CD8-positive, alpha-beta memory T cell (primary cell): ENCODE results near the gene GOLIM4. TPM values are rescaled to one million over a fixed set of nuclear protein-coding genes. Genes with fewer than 3 reads are reported as not detected.

Source experiments
- CTCF ChIA-PET: fragments of 350-600 bp; sonication (Branson Sonifier 250); formaldehyde crosslinking; loops from one replicate; lab custom pipeline; 2021; ENCODE audit warnings: antibody characterized with exemption; lab: Charles Lee
- POLR2A ChIA-PET: fragments of 350-600 bp; sonication (Branson Sonifier 250); formaldehyde crosslinking; loops from one replicate; lab custom pipeline; 2021; ENCODE audit warnings: antibody characterized with exemption; lab: Charles Lee
- DNase-seq, 5 donors: peaks; one replicate each; pipeline versions ENCODE4 v3.0.0 to v3.0.0-alpha.2; 2020 to 2022; ENCODE audit warnings: mixed read lengths in 1 of 5
- H3K27ac ChIP-seq: one replicate; pipeline ENCODE4 v1.7.0; 2013; ENCODE audit warnings: low read depth, mild to moderate bottlenecking, low read length, moderate library complexity
- H3K27me3 ChIP-seq: 2 replicates; pipeline ENCODE4 v1.7.0; 2013; ENCODE audit warnings: low read length, mild to moderate bottlenecking; ENCODE audit not compliant: insufficient read depth, poor library complexity, severe bottlenecking
- H3K36me3 ChIP-seq: 2 replicates; pipeline ENCODE4 v1.7.0; 2013; ENCODE audit warnings: mild to moderate bottlenecking, low read length, moderate library complexity; ENCODE audit not compliant: insufficient read depth
- H3K4me1 ChIP-seq: 2 replicates; pipeline ENCODE4 v1.7.0; 2013; ENCODE audit warnings: mild to moderate bottlenecking, low read length, moderate library complexity; ENCODE audit not compliant: insufficient read depth
- H3K4me3 ChIP-seq: 2 replicates; pipeline ENCODE4 v1.7.0; 2013; ENCODE audit warnings: mild to moderate bottlenecking, low read length
- H3K9me3 ChIP-seq: 2 replicates; pipeline ENCODE4 v1.7.0; 2013; ENCODE audit warnings: mild to moderate bottlenecking, low read length
- H3K27ac Mint-ChIP-seq, 8 donors: one replicate each; pipeline ENCODE4 v1.8.0; 2020 to 2021; ENCODE audit warnings: mixed read lengths in 8 of 8, mild to moderate bottlenecking in 6 of 8, inconsistent platforms in 3 of 8, moderate library complexity in 3 of 8
- H3K27me3 Mint-ChIP-seq, 2 donors: one replicate each; pipeline ENCODE4 v1.8.0; 2020 to 2021; ENCODE audit warnings: mixed read lengths in 2 of 2, mild to moderate bottlenecking in 1 of 2, moderate library complexity in 1 of 2
- H3K36me3 Mint-ChIP-seq, 3 donors: one replicate each; pipeline ENCODE4 v1.8.0; 2020 to 2021; ENCODE audit warnings: mixed read lengths in 3 of 3, inconsistent platforms in 1 of 3, mild to moderate bottlenecking in 1 of 3
- H3K4me1 Mint-ChIP-seq, 3 donors: one replicate each; pipeline ENCODE4 v1.8.0; 2020 to 2021; ENCODE audit warnings: mixed read lengths in 3 of 3, inconsistent platforms in 1 of 3, mild to moderate bottlenecking in 1 of 3
- H3K4me3 Mint-ChIP-seq, 7 donors: one replicate each; pipeline ENCODE4 v1.8.0; 2020 to 2021; ENCODE audit warnings: mixed read lengths in 7 of 7, mild to moderate bottlenecking in 6 of 7, moderate library complexity in 4 of 7, inconsistent platforms in 2 of 7
- H3K9me3 Mint-ChIP-seq, 5 donors: one replicate each; pipeline ENCODE4 v1.8.0; 2020 to 2022; ENCODE audit warnings: mixed read lengths in 5 of 5, mild to moderate bottlenecking in 3 of 5, moderate library complexity in 2 of 5, inconsistent platforms in 1 of 5
- polyA plus RNA-seq: library from polyadenylated mRNA; unstranded; fragments of 300-500 nt; fragmentation: Illumina TruSeq; gene quantifications from one replicate; pipeline ENCODE4 v1.2.3, GENCODE V29; 2021
- total RNA-seq, 2 experiments: library from RNA; stranded (reverse); gene quantifications; one replicate each; pipeline ENCODE4 v1.2.3, GENCODE V29; 2021

The GOLIM4 gene
- total and polyA plus RNA-seq, 3 experiments from 2014 or later: 1.3 to 7.3 (median 7.2) TPM

GRCh38 chr3:168112894-168113293 lies 17.2 kb upstream of the GOLIM4 start:
- Histone ChIP-seq H3K36me3 (no peaks in the 10 kb centered on the region), H3K4me3 (no peak overlapping the region), H3K9me3 (no peaks in the 10 kb centered on the region), H3K27me3 (no peaks in the 10 kb centered on the region), H3K4me1 (no peaks in the 10 kb centered on the region), H3K27ac (no peak overlapping the region)
- Mint-ChIP-seq H3K4me3 (no peak overlapping the region), H3K27me3 (no peaks in the 10 kb centered on the region), H3K36me3 (no peaks in the 10 kb centered on the region), H3K9me3 (no peaks in the 10 kb centered on the region), H3K27ac (no peak overlapping the region), H3K4me1 (no peaks in the 10 kb centered on the region)
- POLR2A ChIA-PET: no interaction called here
- DNase-seq: no peak
- CTCF ChIA-PET: no interaction called here

DNA sequence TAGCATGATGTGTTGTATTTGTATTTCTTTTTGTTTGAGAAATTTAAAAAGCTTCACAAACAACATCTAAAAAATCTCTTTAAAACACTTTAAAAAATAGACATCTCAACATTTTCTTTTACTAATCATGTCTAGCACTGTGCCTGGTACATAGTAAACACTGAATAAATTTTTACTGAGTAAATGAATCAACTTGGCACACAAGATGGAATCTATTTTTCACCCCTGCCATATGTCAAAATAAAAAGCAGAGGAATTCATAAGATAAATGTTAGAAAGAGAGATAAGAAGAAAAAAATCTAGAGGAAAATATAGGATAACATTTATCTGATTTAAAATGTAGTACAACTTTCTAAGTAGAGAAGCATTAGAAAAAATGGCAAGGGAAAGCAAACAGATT lies 8.6 kb upstream of the GOLIM4 start:
- no peaks in the 10 kb centered on the region for H3K9me3 ChIP-seq
- Mint-ChIP-seq H3K27ac (no peak overlapping the region), H3K4me1 (no peaks in the 10 kb centered on the region), H3K36me3 (no peaks in the 10 kb centered on the region), H3K4me3 (no peak overlapping the region), H3K27me3 (no peaks in the 10 kb centered on the region), H3K9me3 (peaks cover 0 to 1% (median 0%) of the 10 kb centered on the region in 5 donors)
- no peaks in the 10 kb centered on the region for H3K27me3 ChIP-seq
- CTCF ChIA-PET: no interaction called here
- no peak for DNase-seq
- H3K27ac ChIP-seq: no peak overlapping the region
- H3K4me1 ChIP-seq: no peaks in the 10 kb centered on the region
- H3K4me3 ChIP-seq: no peak overlapping the region
- POLR2A ChIA-PET: no interaction called here
- no peaks in the 10 kb centered on the region for H3K36me3 ChIP-seq

GRCh38 chr3:168102735-168103410 lies 7.1 kb upstream of the GOLIM4 start:
- H3K36me3 ChIP-seq: no peaks in the 10 kb centered on the region
- no peak for DNase-seq
- H3K4me1 ChIP-seq: no peaks in the 10 kb centered on the region
- ChIA-PET CTCF (no interaction called here), POLR2A (no interaction called here)
- no peak overlapping the region for H3K27ac Mint-ChIP-seq
- H3K27me3 Mint-ChIP-seq: peaks cover 0 to 4% of the 10 kb centered on the region in 2 donors
- H3K27me3 ChIP-seq: no peaks in the 10 kb centered on the region
- H3K4me3 Mint-ChIP-seq: no peak overlapping the region
- H3K9me3 ChIP-seq: no peaks in the 10 kb centered on the region
- H3K4me3 ChIP-seq: no peak overlapping the region
- H3K36me3 Mint-ChIP-seq: no peaks in the 10 kb centered on the region
- H3K9me3 Mint-ChIP-seq: peaks cover 0 to 1% (median 0%) of the 10 kb centered on the region in 5 donors
- no peaks in the 10 kb centered on the region for H3K4me1 Mint-ChIP-seq
- no peak overlapping the region for H3K27ac ChIP-seq

DNA sequence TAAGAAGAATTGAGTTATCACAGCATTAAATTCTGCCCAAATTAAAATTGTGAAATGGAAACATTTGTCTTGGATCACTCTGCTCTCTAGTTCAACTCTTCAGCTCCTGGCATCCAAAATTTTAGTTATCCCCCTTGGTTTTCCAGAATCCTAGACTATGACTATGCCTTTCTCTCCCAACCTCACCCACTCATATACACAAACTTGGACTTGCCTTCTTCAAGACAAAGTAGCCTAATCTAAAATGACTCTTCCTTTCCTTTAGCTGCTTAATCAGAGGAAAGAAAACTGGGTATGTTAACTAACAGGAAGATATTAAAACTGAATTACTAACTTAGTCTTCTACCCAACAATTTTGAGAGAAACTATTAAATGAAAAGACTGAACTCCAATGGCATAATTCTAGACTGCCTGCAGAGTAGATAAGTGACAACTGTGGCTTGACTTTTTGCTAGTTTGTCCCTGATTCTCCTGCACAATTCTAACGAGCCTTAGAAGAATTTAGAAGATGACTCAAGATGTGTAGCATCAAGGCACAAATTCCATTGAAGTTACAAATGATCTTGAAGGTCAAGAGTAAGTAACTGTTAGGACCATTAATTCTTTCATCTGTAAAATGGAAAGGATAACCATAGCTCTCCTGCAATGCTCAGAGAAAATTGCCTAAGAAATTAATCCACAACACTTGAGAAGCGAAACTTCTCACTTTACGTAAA lies 5.2 kb upstream of the GOLIM4 start:
- ChIA-PET POLR2A (no interaction called here), CTCF (no interaction called here)
- no peak overlapping the region for H3K4me3 ChIP-seq
- H3K36me3 ChIP-seq: no peaks in the 10 kb centered on the region
- H3K4me3 Mint-ChIP-seq: no peak overlapping the region
- no peaks in the 10 kb centered on the region for H3K27me3 ChIP-seq
- no peak overlapping the region for H3K27ac Mint-ChIP-seq
- no peak overlapping the region for H3K27ac ChIP-seq
- peaks cover 4% of the 10 kb centered on the region for H3K4me1 ChIP-seq
- peaks cover 6 to 10% (median 6%) of the 10 kb centered on the region in 3 donors for H3K4me1 Mint-ChIP-seq
- H3K9me3 ChIP-seq: no peaks in the 10 kb centered on the region
- H3K36me3 Mint-ChIP-seq: no peaks in the 10 kb centered on the region
- DNase-seq: no peak
- H3K9me3 Mint-ChIP-seq: peaks cover 0 to 1% (median 0%) of the 10 kb centered on the region in 5 donors
- peaks cover 3 to 17% of the 10 kb centered on the region in 2 donors for H3K27me3 Mint-ChIP-seq

GRCh38 chr3:168097381-168097780 lies 1.7 kb upstream of the GOLIM4 start:
- Mint-ChIP-seq H3K36me3 (no peaks in the 10 kb centered on the region), H3K4me3 (no peak overlapping the region), H3K9me3 (peaks cover 0 to 2% (median 0%) of the 10 kb centered on the region in 5 donors), H3K27ac (no peak overlapping the region), H3K27me3 (peaks cover 15 to 37% of the 10 kb centered on the region in 2 donors), H3K4me1 (peaks cover 14 to 17% (median 15%) of the 10 kb centered on the region in 3 donors)
- no peak for DNase-seq
- peaks cover 4% of the 10 kb centered on the region for H3K4me1 ChIP-seq
- POLR2A ChIA-PET: no interaction called here
- peaks cover 5% of the 10 kb centered on the region for H3K27me3 ChIP-seq
- H3K36me3 ChIP-seq: no peaks in the 10 kb centered on the region
- no peaks in the 10 kb centered on the region for H3K9me3 ChIP-seq
- H3K27ac ChIP-seq: no peak overlapping the region
- H3K4me3 ChIP-seq: no peak overlapping the region
- CTCF ChIA-PET: interaction anchor here (1.8 kb wide), 1 partner anchor 54 kb away, joined by 3 read pairs; no protein-coding TSS in a partner anchor

DNA sequence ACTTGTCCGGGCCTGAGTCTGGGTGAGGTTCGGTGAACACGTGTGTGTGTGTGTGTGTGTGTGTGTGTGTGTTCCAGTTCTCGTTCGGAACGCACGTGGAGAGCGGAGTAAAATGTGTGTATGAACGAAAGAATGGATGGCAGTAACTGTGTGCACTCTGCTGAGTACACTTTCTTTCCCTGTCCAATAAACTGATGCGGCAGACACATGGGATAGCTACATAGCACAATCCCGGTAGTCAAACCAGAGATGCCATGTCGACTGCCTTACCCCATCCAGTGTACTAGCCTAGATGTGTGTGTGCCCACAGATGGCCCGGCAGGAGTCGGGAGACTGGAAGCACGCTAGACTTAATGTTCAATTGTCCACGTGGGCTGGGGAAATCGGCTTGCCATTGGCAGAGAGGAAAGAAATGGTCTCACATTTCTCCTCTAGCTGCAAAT lies 507 bp upstream of the GOLIM4 start:
- ChIA-PET POLR2A (no interaction called here), CTCF (no interaction called here)
- peaks cover 14 to 17% (median 15%) of the 10 kb centered on the region in 3 donors for H3K4me1 Mint-ChIP-seq
- Histone ChIP-seq H3K27ac (no peak overlapping the region), H3K4me1 (peaks cover 4% of the 10 kb centered on the region), H3K9me3 (no peaks in the 10 kb centered on the region), H3K36me3 (no peaks in the 10 kb centered on the region), H3K4me3 (peak overlapping the region; percentile 8), H3K27me3 (peaks cover 5% of the 10 kb centered on the region)
- peaks cover 0 to 2% (median 0%) of the 10 kb centered on the region in 5 donors for H3K9me3 Mint-ChIP-seq
- DNase-seq: peak in 1 of 5 donors; percentile 42
- peak overlapping the region in 7 of 8 donors; percentile 43 to 88 (median 65) for H3K27ac Mint-ChIP-seq
- H3K27me3 Mint-ChIP-seq: peaks cover 15 to 49% of the 10 kb centered on the region in 2 donors
- no peaks in the 10 kb centered on the region for H3K36me3 Mint-ChIP-seq
- H3K4me3 Mint-ChIP-seq: peak overlapping the region; percentile 79 to 93 (median 92)

DNA sequence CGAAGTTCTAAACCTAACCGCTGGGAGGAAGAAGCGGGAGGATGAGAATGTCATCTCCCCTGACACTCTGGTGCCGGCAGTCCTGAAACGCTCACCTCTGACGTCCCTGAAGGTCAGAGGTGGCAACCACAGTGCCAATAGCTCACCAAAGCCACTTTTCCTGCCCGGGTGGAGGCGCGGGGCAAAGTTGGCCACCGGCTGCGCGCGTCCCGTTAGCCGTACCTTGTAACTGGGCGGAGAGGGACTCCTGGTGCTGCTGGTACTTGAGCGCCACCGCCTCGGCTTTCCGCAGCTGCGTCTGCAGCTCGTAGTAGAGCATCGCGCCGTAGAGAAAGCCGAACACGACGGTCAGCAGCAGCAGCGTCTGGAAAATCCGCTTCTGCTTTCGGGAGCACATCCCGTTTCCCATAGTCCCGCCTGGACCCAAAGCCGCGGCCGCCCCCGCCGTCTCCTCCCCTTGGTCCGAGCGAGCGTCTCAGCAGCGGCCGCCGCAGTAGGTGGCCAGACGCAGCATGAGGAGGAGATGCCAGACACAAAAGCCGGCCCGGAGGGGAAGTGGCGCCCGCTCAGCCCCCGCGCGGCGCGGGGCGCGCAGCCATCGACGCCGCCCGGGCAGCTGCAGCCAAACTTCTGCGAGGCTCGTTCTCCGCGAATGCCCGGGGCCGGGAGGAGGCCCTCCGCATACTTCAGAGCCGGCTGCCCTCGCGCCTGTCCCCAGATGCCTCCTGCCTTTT lies 680 bp downstream of the GOLIM4 start:
- CTCF ChIA-PET: no interaction called here

More for the DNA sequence above, 680 bp downstream of the GOLIM4 start:
- Mint-ChIP-seq H3K27me3 (peaks cover 15 to 49% of the 10 kb centered on the region in 2 donors), H3K27ac (peak overlapping the region in 4 of 8 donors; percentile 17 to 64 (median 48)), H3K4me3 (peak overlapping the region; percentile 68 to 93 (median 92)), H3K9me3 (peaks cover 0 to 2% (median 0%) of the 10 kb centered on the region in 5 donors), H3K36me3 (no peaks in the 10 kb centered on the region), H3K4me1 (peaks cover 14 to 17% (median 15%) of the 10 kb centered on the region in 3 donors)
- H3K4me1 ChIP-seq: peaks cover 4% of the 10 kb centered on the region
- no peaks in the 10 kb centered on the region for H3K36me3 ChIP-seq
- peaks cover 5% of the 10 kb centered on the region for H3K27me3 ChIP-seq
- DNase-seq: peak; percentile 4 to 42 (median 7)
- H3K4me3 ChIP-seq: peak overlapping the region; percentile 39
- H3K27ac ChIP-seq: peak overlapping the region; percentile 56
- no peaks in the 10 kb centered on the region for H3K9me3 ChIP-seq
- POLR2A ChIA-PET: no interaction called here
